Measurements from ENCODE around the gene MKRN2OS.
A peak's percentile ranks its signal among the peaks of the same experiment; 100 is the strongest.

Gene MKRN2OS

GRCh38 chr3:12545473-12545791, at the start of gene MKRN2OS:
Gene MKRN2OS (minus strand): TSS chr3:12545499. CDS start chr3:12545464, 35 bp downstream.
- no peak for DNase-seq (ENCODE audit: low spot score)

- no peak for DNase-seq (ENCODE audit: low spot score)
Measured at GRCh38 chr3:12593473-12593872, 48.2 kb upstream of the MKRN2OS start.

GRCh38 chr3:12591997-12592715, 46.9 kb upstream of the MKRN2OS start:
- no peak for DNase-seq (ENCODE audit: low spot score)

- no peak for DNase-seq (ENCODE audit: low spot score)
Measured at GRCh38 chr3:12591456-12591855, 46.2 kb upstream of the MKRN2OS start.

GRCh38 chr3:12590096-12590495, 44.8 kb upstream of the MKRN2OS start:
- DNase-seq (ENCODE audit: low spot score): no peak

- no peak for DNase-seq (ENCODE audit: low spot score)
Measured at GRCh38 chr3:12588039-12589009, 43.0 kb upstream of the MKRN2OS start.

GRCh38 chr3:12586403-12586802, 41.1 kb upstream of the MKRN2OS start:
- peak; percentile 46 for DNase-seq (ENCODE audit: low spot score)

GRCh38 chr3:12585970-12586369, 40.7 kb upstream of the MKRN2OS start:
- DNase-seq (ENCODE audit: low spot score): no peak

GRCh38 chr3:12585181-12585580, 39.9 kb upstream of the MKRN2OS start:
- DNase-seq (ENCODE audit: low spot score): no peak

- no peak for DNase-seq (ENCODE audit: low spot score)
Measured at GRCh38 chr3:12584083-12584482, 38.8 kb upstream of the MKRN2OS start.

GRCh38 chr3:12583280-12583679, 38.0 kb upstream of the MKRN2OS start:
- DNase-seq (ENCODE audit: low spot score): no peak

- no peak for DNase-seq (ENCODE audit: low spot score)
Measured at GRCh38 chr3:12582730-12583129, 37.4 kb upstream of the MKRN2OS start.

GRCh38 chr3:12579905-12580304, 34.6 kb upstream of the MKRN2OS start:
- no peak for DNase-seq (ENCODE audit: low spot score)

GRCh38 chr3:12579456-12579855, 34.2 kb upstream of the MKRN2OS start:
- DNase-seq (ENCODE audit: low spot score): no peak

GRCh38 chr3:12578742-12579141, 33.4 kb upstream of the MKRN2OS start:
- DNase-seq (ENCODE audit: low spot score): no peak

GRCh38 chr3:12577379-12577778, 32.1 kb upstream of the MKRN2OS start:
- DNase-seq (ENCODE audit: low spot score): no peak

- no peak for DNase-seq (ENCODE audit: low spot score)
Measured at GRCh38 chr3:12574661-12575060, 29.4 kb upstream of the MKRN2OS start.

- no peak for DNase-seq (ENCODE audit: low spot score)
Measured at GRCh38 chr3:12574131-12574530, 28.8 kb upstream of the MKRN2OS start.

GRCh38 chr3:12571986-12572385, 26.7 kb upstream of the MKRN2OS start:
- DNase-seq (ENCODE audit: low spot score): no peak

GRCh38 chr3:12569836-12570235, 24.5 kb upstream of the MKRN2OS start:
- DNase-seq (ENCODE audit: low spot score): no peak

GRCh38 chr3:12568747-12569146, 23.4 kb upstream of the MKRN2OS start:
- no peak for DNase-seq (ENCODE audit: low spot score)

- DNase-seq (ENCODE audit: low spot score): no peak
Measured at GRCh38 chr3:12566976-12567375, 21.7 kb upstream of the MKRN2OS start.

GRCh38 chr3:12562451-12562850, 17.2 kb upstream of the MKRN2OS start:
- DNase-seq (ENCODE audit: low spot score): no peak

Data from putamen (tissue), 1 donor.